HuH-7 (cell line): Measurements from ENCODE around the gene LIMS2.
A peak's percentile ranks its signal among the peaks of the same experiment; 100 is the strongest.

Experiments
- DNase-seq: peaks from one replicate; pipeline ENCODE4 v3.0.0; 2011; ENCODE audit warnings: low spot score

Gene LIMS2

DNA sequence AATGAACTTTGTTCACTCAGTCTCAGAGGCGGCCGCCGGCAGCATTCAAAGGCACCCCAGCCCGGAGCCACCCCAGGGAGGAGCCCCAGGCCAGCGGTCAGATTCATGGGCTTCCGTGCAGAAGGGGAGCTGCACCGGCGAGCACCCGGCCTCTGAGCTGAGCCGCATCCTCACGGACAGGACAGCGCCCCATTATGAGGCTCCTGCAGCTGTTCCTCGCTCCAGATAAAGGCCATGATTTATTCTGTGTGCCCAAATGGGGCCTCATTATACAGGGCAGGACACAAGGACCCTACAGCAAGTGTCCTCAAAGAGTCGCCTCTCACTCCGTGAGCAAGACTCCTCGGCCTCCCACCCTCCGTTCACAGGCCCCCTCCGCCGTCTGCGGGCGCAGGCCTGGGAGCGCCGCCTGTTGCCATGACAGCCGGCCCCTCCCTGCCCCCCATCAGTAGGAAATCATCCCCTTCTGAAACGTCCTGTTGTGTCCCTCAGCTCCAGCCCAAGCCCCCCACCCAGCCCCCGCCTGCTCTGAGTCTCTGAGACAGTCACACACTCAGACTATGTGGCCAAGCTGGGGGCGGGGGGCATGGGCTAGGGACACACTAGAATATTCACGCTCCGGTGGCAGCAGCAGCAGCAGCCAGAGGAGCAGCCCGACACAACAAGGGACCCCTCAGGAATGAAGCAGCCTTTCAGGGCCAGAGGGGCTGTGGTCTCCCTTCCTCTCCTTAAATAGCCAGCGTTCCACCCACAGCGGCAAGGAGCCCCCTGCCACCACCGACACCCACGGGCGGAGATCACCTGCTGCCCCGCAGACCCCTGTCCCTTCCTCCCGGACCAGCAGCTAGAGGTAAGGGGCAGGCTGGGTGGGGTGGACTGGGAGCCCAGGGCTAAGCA is 29.7 kb downstream of the LIMS2 start, which contains the start of gene GPR17:
TSS of gene GPR17 (plus strand) at position 759 of the 897 bp plus-strand sequence. CDS start 4,583 bp downstream, outside the sequence.
- no peak for DNase-seq

DNA sequence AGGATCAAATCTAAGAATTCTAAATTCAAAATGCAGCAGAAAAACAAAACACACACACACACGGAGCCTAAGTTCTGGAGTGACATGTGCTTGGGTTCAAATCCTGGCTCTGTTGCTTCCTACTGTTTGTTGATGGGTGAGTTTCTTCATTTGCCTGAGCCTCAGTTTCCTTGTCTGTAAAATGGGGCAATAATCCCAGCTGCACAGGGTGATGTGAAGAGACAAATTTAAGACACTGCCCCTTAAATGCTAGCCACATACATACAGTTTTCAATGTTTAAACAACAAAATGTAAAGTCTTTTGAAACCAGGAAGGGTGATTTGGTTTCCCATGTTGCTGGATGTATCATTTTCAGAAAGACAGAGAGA is 30.3 kb downstream of the LIMS2 start:
- DNase-seq, result no peak

DNA sequence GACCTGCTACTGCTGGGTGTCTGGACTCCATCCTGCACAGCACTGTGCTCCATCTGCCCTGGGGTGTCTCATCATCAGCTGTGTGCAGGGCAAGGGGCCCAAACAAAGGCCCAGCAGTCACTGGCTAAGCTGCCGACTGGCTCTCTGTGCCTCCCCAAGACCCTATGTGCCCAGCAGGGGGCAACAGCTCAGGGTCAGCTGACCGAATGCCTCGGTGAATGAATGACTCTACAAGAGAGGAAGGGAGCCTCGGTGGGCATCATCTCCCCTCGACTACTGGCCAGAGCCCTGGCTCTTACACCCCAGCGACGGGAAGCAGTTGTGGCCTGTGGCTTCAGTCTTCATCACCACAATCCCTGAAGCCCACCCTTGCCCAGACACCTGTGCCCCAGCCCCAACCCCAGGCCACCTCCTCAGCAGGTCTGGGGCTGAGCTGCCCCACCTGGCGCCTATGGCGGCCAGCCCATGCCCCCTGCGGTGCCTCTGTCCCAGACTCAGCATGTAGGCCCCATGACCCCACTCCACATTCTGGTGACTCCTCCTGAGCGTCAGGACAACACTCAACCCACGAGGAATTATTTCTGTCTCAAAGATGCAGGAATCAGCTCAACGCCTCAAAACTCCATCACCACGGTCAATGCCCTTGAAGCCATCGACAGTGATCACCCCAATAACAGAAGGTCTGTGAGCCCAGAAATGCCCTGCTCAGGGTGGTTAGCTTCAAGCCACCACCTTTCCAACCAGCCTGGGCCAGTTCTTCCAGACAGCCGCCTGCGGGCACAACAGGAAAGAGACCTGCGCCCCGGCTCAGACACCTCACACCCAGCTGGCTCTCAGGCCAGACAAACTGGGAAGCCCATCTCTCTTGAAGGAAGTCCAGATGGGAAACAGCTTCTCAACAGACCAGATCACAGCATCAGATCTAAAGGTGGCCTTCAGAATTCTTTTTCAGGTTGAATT is 31.0 kb downstream of the LIMS2 start:
- DNase-seq, result no peak

DNA sequence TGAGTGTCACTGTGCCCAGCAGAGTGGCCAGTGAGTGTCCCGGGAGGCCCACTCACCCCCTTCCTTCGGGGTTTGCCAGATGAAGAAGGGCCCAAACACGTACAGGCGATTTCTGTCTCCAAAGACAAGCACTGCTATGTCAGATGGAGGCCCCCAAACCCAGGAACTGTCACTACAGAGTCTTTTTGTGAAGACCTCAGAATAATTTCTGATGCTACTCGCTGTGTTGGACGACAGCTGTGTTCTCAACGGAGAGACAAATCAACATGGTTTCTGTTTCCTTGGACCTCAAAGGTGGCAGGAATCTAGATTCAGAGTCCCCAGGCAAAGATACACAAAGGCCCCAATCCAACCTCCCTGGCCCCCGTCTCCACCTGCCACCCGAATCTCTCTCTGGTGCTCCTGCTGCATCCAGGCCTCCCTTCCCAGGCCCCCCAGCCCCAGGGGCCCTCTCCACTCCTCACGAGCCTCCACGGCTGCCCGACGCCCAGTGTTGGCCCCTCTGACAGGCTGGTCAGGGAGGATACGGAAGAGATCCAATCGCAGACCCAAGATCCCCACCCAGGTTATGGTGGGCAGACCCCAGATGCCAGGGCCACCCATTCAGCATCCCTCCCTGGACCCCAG is 31.8 kb downstream of the LIMS2 start:
- DNase-seq, result no peak

DNA sequence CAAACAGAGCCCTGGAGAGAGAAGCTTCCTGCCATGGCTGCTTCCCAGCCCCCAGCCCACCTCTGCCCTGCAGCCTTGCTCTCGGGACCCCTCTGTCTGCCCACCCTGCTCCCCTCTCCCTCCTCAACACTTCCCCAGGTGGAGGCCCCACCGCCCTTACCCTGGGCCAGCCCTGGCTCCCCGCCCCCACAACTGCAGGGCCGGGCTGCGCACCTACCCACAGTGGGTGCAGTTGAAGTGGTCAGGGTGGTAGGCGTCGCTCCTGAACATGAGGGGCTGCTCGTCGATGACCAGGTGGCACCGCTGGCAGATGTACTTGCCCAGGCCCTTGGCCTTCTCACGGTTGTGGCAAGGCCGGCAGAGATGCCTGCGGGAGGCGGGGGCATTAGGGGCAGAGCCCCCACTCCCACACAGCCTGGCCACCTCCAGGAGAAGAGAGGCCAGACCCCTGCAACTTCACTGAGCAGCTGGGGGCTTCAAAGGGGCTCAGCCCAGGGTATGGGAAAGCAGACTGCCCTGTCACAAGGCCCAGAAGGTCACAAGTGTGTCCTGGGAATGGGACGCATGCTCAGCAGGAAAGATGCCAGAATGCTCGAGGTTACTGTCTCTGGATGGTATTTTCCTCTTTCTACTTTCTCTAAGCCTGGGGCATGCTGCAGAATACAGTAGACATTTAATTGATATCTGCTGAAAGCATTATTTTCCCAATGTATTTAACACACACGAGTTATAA is 32.5 kb downstream of the LIMS2 start:
- DNase-seq, result no peak

DNA sequence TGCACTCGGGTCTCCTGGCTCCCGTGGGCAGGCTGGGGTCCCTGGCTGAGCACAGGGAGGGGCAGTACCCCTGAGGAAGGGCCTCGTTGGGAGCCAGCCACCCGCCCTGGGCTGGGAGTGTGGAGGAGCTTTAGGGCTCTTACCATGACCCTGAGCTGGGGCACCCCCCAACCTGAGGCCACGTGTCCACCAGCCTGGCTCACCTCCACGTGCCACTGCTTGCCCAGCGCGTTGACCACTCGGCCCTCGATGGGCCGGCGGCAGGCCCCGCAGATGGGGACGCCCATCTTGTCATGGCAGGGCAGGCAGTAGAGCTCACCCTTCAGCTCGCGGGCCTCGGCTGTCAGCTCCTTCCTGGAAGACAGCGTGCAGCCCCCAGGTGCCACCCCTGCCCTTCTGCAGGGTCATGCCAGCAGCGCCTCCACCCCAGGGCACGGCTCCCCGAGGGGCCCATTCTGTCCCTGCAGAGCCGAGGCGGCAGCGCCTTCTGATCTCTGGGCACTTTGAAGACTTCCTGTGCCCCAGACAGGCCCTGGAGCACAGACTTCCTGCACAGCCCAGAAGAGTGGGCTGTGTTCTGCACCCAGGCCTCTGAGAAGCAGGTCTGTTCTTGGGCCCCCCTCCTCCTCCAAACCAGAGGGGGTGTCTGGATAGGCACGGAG is 33.4 kb downstream of the LIMS2 start:
- DNase-seq, result no peak

DNA sequence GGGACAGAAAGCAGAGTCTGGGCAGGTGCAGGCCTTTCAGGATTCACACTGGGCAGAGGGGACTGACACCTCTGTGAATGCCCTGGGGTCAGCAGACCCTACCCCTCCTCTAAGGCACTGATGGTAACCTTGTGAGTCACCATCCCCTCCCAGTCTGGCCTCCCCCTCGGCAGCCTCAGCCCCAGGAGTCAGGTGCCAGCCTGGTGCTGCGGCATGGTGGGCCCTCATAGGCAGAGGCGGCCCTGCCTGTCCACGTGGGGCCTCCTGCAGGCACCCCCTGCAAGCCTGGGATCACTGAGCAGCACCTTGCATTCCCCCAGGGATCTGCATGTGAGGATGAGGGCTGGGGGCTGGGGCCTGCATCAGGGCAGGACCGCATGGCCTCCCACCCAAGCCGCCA is 34.2 kb downstream of the LIMS2 start:
- no peak for DNase-seq

DNA sequence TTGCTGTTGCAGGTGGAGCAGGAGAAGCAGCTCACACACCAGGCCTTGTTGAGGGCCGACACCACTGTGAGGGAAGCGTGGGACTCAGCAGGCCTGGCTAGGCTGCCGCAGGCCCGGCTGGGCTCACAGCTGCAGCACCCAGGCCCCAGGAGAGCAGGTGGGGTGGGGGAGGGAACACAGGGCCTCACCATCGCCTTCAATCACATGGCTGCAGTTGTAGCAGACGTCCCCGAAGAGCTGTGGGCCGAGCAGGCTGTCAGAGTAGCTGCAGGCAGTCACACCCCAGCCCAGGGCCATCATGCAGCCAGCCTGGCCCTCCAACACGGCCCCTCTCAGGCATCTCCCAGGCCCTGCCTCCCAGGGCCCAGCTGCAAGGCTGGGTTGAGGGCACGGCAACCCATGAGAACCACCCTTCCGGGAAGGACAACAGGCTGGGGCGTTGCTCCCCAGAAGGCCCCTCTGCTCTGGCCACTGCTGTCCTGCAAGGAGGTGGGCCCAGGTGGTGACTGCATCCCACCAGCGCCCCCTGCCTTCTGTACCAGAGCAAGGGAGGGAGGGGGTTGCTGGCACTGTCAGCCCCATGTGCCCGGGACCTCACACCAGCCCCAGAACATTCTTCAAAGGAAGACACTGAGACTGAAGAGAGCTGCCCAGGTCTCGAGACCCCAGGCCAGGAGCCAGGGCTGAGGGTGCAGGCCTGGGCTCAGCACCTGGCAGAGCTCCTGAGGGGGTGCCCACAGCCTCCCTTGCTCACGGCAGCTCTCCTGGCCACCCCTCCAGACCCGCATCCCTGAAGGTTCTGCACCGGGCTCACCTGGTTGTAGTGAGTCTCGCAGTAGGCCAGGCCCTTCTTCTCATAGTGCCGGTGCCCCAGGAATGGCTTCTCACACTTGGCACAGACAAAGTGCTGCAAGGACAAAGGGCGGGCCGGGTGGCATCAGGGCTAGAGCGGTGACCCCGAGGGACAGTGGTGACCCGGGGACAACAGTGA is 35.0 kb downstream of the LIMS2 start:
- peak; percentile 64 for DNase-seq

DNA sequence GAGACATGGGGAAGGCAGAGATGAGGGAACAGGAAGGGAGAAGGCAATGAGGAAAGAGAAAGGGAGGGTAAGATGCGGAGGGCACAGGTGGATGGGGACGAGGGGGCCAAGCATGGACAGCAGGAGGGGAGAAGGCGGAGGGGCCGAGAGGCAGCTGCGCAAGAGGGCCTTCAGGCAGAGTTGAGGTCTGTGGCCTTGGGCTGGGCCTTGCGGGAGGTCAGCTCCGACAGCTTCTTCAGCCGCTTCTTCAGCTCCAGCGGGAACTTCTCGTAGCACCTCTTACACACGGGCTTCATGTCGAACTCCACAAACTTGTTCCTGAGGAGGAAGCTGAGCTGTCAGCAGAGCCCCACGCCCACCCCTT is 36.2 kb downstream of the LIMS2 start:
- DNase-seq, result no peak

DNA sequence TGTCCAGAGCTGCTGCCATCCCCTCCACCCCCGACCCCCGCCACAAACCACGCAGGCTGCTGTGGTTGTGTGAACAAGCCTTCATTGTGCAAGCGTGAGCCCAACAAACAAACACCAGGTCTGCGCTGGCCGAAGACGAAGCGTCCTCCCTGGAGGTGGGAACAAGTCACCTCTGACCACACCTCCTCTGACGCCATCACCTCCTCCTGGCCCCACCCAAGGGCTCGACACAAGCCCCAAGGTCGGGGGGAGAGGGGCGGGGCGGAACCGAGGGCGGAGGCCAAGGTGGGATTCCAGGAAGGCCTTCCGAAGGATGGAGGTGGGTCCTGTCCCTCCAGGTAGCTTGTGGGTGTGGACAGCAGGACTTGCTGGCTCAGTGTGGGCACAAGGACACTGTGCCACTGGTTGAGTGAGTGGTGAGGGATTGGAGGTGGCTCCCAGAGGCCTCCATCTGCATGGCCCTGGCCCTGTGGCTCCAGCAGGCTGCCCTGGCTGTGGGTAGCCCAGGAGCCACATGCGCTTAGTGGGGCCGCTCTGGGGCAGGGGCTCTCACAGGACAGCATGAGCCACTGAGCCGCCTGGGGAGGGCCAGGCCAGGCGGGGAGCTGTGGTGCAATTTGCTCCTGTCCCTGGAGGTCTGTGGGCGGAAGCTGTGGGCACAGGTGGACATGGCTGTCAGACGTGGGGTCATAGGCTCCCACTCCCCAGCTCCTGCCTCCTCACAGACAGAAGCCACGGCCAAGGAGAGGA is 36.8 kb downstream of the LIMS2 start:
- DNase-seq, result no peak

DNA sequence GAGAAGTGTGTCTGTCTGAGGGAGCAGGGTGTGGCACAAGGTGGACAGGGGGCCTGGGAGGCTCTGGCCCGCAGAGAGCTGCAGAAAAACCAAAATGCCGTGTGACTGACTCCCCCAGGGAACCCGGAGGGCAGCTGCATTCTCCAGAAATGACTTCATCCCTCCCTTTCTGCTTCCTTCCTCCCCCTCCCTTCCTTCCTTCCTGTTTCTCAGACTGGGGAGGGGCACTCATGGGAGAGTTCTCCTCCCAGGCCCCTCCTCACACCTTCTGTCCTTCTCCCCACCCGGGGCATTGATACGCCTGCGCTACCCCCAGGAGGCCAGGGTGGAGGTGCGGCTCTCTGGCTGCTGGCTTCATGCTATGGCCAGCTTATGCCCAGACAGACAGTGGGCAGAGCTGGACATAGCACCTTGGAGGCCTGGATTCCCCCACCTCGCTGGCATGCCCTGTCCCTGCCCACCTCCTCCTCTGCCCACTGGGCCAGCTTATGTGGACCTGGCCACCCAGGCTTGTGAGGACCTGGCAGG is 37.5 kb downstream of the LIMS2 start:
- DNase-seq, result no peak

DNA sequence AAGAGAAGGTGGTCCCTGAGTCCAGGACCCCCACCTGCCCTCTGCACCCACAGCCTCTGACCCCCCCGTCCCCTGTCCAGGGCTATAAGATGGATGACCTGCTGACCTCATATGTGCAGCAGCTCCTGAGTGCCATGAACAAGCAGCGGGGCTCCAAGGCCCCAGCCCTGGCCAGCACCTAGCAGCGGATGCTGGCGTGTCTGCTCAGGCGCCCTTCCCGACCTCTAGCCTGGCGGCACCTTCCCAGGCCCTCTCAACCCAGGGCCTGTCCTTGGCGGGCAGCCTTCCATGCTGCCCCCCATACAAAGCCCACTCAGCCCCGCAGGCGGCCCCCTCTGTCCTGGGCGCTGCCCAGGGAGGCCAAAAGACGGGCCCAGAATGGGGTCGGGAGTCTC is 38.1 kb downstream of the LIMS2 start:
- DNase-seq, result no peak

DNA sequence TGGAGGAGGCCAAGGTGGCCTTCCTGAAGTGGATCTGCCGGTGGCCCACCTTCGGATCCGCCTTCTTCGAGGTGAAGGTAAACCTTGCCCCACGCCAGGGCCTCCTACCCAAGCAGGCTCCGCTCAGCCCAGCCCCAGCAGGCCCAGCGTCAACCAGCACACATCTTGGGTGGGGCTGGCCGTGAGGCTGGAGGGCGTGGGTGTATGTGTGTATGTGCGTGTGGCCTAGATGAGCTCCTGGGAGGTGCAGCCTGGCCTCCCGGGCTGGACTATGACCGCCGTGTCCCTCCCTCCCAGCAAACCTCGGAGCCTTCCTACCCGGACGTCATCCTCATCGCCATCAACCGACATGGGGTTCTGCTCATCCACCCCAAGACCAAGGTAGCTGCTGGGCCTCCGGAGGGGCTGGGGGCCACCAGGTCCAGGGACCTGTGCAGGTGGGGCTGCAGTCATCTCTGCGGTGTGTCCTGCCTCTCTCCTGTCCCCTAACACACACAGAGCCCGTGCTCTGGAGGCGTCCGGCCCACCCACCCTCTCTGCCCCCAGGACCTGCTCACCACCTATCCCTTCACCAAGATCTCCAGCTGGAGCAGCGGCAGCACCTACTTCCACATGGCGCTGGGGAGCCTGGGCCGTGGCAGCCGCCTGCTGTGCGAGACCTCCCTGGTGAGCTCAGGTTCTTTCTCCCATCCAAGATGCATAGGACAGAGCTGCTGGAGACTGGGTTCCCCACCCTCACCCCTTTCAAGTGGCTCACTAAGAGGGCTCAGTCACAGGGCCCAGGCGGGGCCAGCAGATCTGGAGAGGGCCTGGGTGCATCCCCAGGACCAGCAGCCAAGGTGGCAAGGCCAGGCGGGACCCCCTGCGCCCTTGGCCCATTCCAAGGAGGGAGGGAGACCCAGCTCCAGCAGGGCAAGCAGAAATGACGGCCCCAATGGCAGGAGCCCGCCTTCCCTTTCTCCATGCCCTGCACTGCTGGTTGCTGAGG is 38.8 kb downstream of the LIMS2 start:
- DNase-seq, result no peak

DNA sequence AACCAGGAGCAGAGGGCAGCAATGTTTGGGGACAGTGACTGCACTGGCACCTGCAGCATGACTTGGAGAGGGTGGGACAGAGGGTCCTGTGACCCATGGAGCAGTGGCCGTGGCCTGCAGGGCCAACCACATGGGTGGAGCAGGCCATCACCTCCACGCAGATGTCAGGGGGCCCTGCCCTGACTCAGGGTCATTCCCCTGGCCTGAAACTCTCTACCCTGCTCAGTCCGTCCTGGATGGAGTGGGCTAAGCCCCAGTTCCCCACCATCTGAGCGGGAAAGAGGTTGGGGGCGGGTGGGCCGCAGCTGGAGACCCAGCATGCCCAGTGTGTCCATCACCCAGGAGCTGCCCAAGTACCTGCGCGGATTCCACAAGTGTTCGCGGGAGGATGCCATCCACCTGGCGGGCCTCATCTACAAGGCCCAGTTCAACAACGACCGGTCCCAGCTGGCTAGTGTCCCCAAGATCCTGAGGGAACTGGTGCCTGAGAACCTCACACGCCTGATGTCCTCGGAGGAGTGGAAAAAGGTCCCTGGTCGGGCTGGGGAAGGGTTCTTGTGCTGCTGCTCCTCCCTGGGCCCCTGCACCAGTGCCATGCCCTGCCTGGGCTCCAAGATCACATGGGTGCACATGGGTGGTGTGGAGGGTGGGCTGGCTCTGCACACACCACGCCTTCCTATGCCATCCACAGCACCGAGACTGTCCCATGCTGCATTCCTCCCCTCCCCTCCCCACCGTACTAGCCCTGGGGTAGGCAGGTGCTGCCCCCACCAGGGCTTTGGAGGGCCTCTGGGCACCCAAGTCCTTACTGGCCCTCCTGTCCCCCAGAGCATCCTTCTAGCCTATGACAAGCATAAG is 39.7 kb downstream of the LIMS2 start:
- DNase-seq, result no peak

DNA sequence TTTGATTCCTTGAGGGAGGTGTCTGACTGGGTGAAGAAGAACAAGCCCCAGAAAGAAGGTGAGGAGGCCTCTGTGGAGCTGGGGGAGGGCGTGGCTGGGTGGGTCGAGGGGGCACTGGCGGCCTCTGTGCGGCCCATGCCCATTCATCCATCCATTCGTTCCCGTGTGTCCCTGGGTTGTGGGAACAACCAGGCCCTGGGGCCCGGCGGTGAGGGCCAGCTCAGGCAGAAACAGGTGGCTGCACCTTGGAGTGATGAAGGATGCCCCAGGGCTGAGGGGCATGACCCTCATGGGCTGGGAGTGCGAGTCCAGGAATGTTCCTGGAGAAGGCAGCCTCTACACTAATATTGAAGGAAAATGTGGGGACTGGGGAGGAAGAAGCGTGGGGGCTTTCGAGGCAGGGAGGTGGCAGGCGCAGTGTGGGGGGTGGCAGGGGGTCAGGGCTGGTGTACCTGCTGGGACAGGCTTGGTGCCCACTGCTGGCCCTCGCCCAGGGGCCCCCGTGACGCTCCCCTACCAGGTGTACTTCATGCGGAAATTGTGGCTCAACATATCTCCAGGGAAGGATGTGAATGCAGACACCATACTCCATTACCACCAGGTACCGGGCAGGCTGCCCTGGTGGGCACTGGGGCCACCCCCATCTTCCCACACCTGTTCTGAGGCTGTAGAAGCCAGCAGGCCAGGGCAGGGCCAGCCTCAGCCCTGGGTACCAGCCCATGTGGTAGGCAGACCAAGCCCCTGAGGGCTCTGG is 40.5 kb downstream of the LIMS2 start:
- no peak for DNase-seq

DNA sequence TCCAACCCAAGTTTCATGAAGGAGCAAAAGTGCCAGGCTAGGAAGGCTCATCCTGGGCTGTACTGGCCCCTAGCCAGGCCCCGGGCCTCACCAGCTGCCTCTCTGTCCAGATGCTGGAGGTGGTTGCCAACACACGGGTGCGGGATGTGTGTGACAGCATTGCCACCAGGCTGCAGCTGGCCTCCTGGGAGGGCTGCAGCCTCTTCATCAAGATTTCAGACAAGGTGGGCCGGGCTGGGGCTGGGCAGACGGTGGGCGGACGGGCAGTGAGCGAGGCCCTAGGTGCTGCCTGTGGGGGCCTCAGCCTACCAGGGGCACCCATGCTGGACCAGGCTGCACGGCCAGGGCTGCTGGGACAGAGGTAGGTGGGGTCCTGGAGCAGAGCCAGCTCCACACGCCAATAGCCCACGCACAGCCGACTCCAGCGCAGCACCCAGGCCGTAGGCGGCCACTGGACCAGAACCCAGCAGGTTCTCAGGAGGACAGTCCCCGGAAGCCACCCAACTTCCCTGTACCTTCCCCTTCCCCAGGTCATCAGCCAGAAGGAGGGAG is 41.2 kb downstream of the LIMS2 start:
- no peak for DNase-seq
